Liver (tissue), 9 donors: Measurements from ENCODE around the gene GPAT2. TPM values are rescaled to one million over a fixed set of nuclear protein-coding genes. Genes with fewer than 3 reads are reported as not detected.
"Not testable (repeated sequence)": the region's sequence is repeated elsewhere in the genome, so short reads cannot be mapped to it uniquely, and the experiment has no call there.

Source experiments
- DNase-seq: peaks from one replicate; pipeline ENCODE4 v3.0.0-alpha.2; 2017; ENCODE audit warnings: low spot score
- H3K27ac ChIP-seq, 2 donors: one replicate each; pipeline ENCODE4 v1.7.0; 2013; ENCODE audit warnings: inconsistent platforms in 2 of 2, low read length in 2 of 2, control low read depth in 1 of 2, low read depth in 1 of 2, mild to moderate bottlenecking in 1 of 2
- H3K27me3 ChIP-seq, 4 donors: one replicate each; pipeline versions ENCODE4 v1.6.1 to v1.7.0; 2013; ENCODE audit warnings: low read length in 3 of 4, inconsistent platforms in 1 of 4, mild to moderate bottlenecking in 1 of 4, moderate library complexity in 1 of 4; ENCODE audit not compliant: control insufficient read depth in 4 of 4, insufficient read depth in 4 of 4
- H3K36me3 ChIP-seq, 4 donors: one replicate each; pipeline versions ENCODE4 v1.6.1 to v1.7.0; 2013; ENCODE audit warnings: low read length in 3 of 4, mild to moderate bottlenecking in 3 of 4, low read depth in 1 of 4, moderate library complexity in 1 of 4; ENCODE audit not compliant: control insufficient read depth in 4 of 4, insufficient read depth in 3 of 4
- H3K4me1 ChIP-seq, 4 donors: one replicate each; pipeline versions ENCODE4 v1.6.1 to v1.7.0; 2013; ENCODE audit warnings: low read length in 3 of 4, mild to moderate bottlenecking in 3 of 4, moderate library complexity in 1 of 4; ENCODE audit not compliant: control insufficient read depth in 4 of 4, insufficient read depth in 4 of 4
- H3K4me3 ChIP-seq, 3 donors: one replicate each; pipeline versions ENCODE4 v1.6.1 to v1.7.0; 2013; ENCODE audit warnings: low read length in 3 of 3, control low read depth in 1 of 3, low read depth in 1 of 3, mild to moderate bottlenecking in 1 of 3
- H3K9ac ChIP-seq, 2 donors: one replicate each; pipeline ENCODE4 v1.7.0; 2013; ENCODE audit warnings: low read length in 2 of 2, mild to moderate bottlenecking in 2 of 2, moderate library complexity in 2 of 2, control low read depth in 1 of 2, low read depth in 1 of 2
- H3K9me3 ChIP-seq, 4 donors: one replicate each; pipeline versions ENCODE4 v1.6.1 to v1.7.0; 2013; ENCODE audit warnings: low read length in 3 of 4; ENCODE audit not compliant: control insufficient read depth in 4 of 4
- ATF3 ChIP-seq: IDR thresholded peaks from 2 replicates; pipeline ENCODE4 v1.6.1; 2016; ENCODE audit warnings: antibody characterized with exemption
- EGR1 ChIP-seq, 2 donors: IDR thresholded peaks; 2 replicates each; pipeline ENCODE4 v1.6.1; 2016 to 2018; ENCODE audit warnings: antibody characterized with exemption in 2 of 2, low read depth in 2 of 2
- FOXA2 ChIP-seq: IDR thresholded peaks from 2 replicates; pipeline ENCODE4 v1.6.1; 2016; ENCODE audit warnings: antibody characterized with exemption
- GABPA ChIP-seq, 2 donors: IDR thresholded peaks in 1 of 2; conservative IDR thresholded peaks in 1 of 2; 2 replicates each; pipeline ENCODE4 v1.6.1; 2016; ENCODE audit warnings: antibody characterized with exemption in 2 of 2, mild to moderate bottlenecking in 1 of 2, moderate library complexity in 1 of 2
- HNF4G ChIP-seq: IDR thresholded peaks from 2 replicates; pipeline ENCODE4 v1.6.1; 2016; ENCODE audit warnings: antibody characterized with exemption
- RAD21 ChIP-seq, 2 donors: IDR thresholded peaks; 2 replicates each; pipeline ENCODE4 v1.6.1; 2016; ENCODE audit warnings: antibody characterized with exemption in 2 of 2, mild to moderate bottlenecking in 2 of 2
- RXRA ChIP-seq, 2 donors: IDR thresholded peaks; 2 replicates each; pipeline ENCODE4 v1.6.1; 2017 to 2018; ENCODE audit warnings: antibody characterized with exemption in 2 of 2, mild to moderate bottlenecking in 1 of 2
- SP1 ChIP-seq: IDR thresholded peaks from 2 replicates; pipeline ENCODE4 v1.6.1; 2018; ENCODE audit warnings: antibody characterized with exemption, mild to moderate bottlenecking
- TAF1 ChIP-seq: conservative IDR thresholded peaks from 2 replicates; pipeline ENCODE4 v1.6.1; 2016; ENCODE audit warnings: antibody characterized with exemption, mild to moderate bottlenecking
- YY1 ChIP-seq: IDR thresholded peaks from 2 replicates; pipeline ENCODE4 v1.6.1; 2016; ENCODE audit warnings: antibody characterized with exemption, mild to moderate bottlenecking
- WGBS: extraction: QIAGEN DNeasy Blood & Tissue Kit; methylation state at CpG from one replicate; pipeline ENCODE4 v1.1.7; 2013; 5-methylcytosine and 5-hydroxymethylcytosine counted together
- polyA plus RNA-seq, 2 donors: library from polyadenylated mRNA; stranded (reverse) in 1 of 2; unstranded in 1 of 2; fragments of 200-250 nt in 1 of 2; fragments of >200 nt in 1 of 2; fragmentation: Nextera tagmentation in 1 of 2; extraction: Ambion mirVana in 1 of 2; gene quantifications; one replicate each; pipeline versions ENCODE4 v1.2.1 to v1.2.3, GENCODE V29; 2013 to 2015
- total RNA-seq, 2 donors: library from RNA; depleted of rRNA; stranded (reverse); fragments of >200 nt; gene quantifications; one replicate each; pipeline ENCODE4 v1.2.3, GENCODE V29; 2014
- TF ChIP-seq, protein P1 (sequence below): IDR thresholded peaks from 2 replicates; pipeline ENCODE4 v1.6.1; 2016; ENCODE audit warnings: antibody characterized with exemption
- TF ChIP-seq, protein P2 (sequence below): IDR thresholded peaks from 2 replicates; pipeline ENCODE4 v1.6.1; 2016; ENCODE audit warnings: antibody characterized with exemption, mild to moderate bottlenecking
- TF ChIP-seq, protein P3 (sequence below): IDR thresholded peaks from 2 replicates; pipeline ENCODE4 v1.6.1; 2016; ENCODE audit warnings: antibody characterized with exemption
- donor health status: healthy.
- donor health status: healthy.
- donor health status: healthy.
- donor health status: healthy.
- donor health status: healthy.

Gene GPAT2
- total and polyA plus RNA-seq, 4 donors: 0.33 to 3.1 (median 0.51) TPM

- Histone ChIP-seq H3K4me1 (no peaks in the 10 kb centered on the region), H3K9ac (no peak overlapping the region), H3K4me3 (no peak overlapping the region), H3K27ac (no peak overlapping the region), H3K27me3 (no peaks in the 10 kb centered on the region), H3K36me3 (peaks cover 0 to 2% (median 0%) of the 10 kb centered on the region in 4 donors), H3K9me3 (peaks cover 0 to 3% (median 1%) of the 10 kb centered on the region in 4 donors)
- 84% methylated on average over 11 of the region's 11 CpGs for WGBS
- no peak for DNase-seq
- TF ChIP-seq GABPA (IDR thresholded peaks at IDR 0.05 in 1 of 2, conservative IDR thresholded peaks at IDR 0.05 in 1 of 2) (no peak), TAF1 (no peak), SP1 (no peak), RXRA (IDR thresholded peaks at IDR 0.05) (no peak), ATF3 (no peak), EGR1 (IDR thresholded peaks at IDR 0.05; ENCODE audit: low read depth in 2 of 2) (no peak), HNF4G (no peak), FOXA2 (no peak), RAD21 (IDR thresholded peaks at IDR 0.05) (no peak), YY1 (no peak)
- TF ChIP-seq, protein P1, sequence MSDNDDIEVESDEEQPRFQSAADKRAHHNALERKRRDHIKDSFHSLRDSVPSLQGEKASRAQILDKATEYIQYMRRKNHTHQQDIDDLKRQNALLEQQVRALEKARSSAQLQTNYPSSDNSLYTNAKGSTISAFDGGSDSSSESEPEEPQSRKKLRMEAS: no peak
- TF ChIP-seq, protein P2, sequence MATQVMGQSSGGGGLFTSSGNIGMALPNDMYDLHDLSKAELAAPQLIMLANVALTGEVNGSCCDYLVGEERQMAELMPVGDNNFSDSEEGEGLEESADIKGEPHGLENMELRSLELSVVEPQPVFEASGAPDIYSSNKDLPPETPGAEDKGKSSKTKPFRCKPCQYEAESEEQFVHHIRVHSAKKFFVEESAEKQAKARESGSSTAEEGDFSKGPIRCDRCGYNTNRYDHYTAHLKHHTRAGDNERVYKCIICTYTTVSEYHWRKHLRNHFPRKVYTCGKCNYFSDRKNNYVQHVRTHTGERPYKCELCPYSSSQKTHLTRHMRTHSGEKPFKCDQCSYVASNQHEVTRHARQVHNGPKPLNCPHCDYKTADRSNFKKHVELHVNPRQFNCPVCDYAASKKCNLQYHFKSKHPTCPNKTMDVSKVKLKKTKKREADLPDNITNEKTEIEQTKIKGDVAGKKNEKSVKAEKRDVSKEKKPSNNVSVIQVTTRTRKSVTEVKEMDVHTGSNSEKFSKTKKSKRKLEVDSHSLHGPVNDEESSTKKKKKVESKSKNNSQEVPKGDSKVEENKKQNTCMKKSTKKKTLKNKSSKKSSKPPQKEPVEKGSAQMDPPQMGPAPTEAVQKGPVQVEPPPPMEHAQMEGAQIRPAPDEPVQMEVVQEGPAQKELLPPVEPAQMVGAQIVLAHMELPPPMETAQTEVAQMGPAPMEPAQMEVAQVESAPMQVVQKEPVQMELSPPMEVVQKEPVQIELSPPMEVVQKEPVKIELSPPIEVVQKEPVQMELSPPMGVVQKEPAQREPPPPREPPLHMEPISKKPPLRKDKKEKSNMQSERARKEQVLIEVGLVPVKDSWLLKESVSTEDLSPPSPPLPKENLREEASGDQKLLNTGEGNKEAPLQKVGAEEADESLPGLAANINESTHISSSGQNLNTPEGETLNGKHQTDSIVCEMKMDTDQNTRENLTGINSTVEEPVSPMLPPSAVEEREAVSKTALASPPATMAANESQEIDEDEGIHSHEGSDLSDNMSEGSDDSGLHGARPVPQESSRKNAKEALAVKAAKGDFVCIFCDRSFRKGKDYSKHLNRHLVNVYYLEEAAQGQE: no peak
- TF ChIP-seq, protein P3, sequence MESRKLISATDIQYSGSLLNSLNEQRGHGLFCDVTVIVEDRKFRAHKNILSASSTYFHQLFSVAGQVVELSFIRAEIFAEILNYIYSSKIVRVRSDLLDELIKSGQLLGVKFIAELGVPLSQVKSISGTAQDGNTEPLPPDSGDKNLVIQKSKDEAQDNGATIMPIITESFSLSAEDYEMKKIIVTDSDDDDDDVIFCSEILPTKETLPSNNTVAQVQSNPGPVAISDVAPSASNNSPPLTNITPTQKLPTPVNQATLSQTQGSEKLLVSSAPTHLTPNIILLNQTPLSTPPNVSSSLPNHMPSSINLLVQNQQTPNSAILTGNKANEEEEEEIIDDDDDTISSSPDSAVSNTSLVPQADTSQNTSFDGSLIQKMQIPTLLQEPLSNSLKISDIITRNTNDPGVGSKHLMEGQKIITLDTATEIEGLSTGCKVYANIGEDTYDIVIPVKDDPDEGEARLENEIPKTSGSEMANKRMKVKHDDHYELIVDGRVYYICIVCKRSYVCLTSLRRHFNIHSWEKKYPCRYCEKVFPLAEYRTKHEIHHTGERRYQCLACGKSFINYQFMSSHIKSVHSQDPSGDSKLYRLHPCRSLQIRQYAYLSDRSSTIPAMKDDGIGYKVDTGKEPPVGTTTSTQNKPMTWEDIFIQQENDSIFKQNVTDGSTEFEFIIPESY: no peak
These were observed 38.0 kb upstream of the GPAT2 start for GRCh38 chr2:96072746-96073145.

DNA sequence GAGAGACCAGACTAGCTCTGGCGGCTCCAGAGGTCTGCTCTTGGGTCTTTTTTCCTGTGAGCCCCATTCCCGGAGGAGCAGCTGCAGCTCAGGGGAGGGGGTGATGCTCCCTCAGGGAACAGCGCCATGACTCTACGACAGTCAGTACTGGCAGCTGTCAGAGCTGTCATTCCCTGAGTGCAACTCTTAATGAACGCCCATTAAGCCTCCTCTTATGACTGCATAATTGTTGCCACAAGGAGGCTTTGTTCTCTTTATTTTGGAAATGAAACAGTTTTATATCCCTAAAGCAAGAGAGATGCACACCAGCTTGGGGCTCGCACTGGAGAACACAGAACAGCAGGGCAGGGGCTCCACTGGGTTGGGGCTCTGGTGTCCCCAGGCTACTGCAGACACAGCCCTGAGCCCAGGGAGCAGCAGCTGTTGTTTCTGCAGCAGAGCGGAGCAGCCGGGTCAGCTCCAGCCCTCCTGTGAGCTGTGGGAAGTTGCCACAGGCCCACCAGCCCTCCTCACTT lies 37.3 kb upstream of the GPAT2 start:
- H3K4me1 ChIP-seq, H3K27ac ChIP-seq, H3K27me3 ChIP-seq, H3K36me3 ChIP-seq, H3K4me3 ChIP-seq, H3K9ac ChIP-seq, DNase-seq, H3K9me3 ChIP-seq: not testable (repeated sequence)
- WGBS: 84% methylated on average over 8 of the region's 8 CpGs

GRCh38 chr2:96071087-96071976 lies 36.6 kb upstream of the GPAT2 start:
- H3K9me3 ChIP-seq, H3K4me1 ChIP-seq, H3K4me3 ChIP-seq, DNase-seq, H3K9ac ChIP-seq, H3K27ac ChIP-seq, H3K27me3 ChIP-seq, H3K36me3 ChIP-seq: not testable (repeated sequence)
- WGBS: 93% methylated on average over 16 of the region's 16 CpGs

DNA sequence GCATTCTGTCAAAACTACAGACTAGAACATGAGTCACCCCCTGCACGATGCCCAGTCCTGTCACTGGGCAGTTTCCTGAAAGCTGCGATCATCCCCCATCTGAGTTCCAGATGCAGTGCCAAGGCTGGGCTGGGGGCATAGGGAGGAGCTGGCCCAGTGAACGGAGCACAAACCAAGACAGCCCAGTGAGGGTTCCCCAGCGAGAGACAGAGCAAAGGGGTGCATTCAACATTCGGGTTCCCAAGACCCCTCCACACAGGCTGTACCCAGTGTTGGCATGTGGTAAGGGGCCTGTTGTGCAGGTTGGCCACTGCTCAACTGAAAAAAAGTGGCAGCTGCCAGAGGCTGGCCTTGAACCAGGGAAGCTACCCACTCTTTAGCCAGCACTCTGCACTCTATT lies 35.6 kb upstream of the GPAT2 start:
- not testable (repeated sequence) for H3K9me3 ChIP-seq, H3K4me1 ChIP-seq, H3K36me3 ChIP-seq, H3K27me3 ChIP-seq, H3K27ac ChIP-seq, H3K9ac ChIP-seq, DNase-seq, H3K4me3 ChIP-seq
- WGBS: 92% methylated on average over 5 of the region's 5 CpGs

DNA sequence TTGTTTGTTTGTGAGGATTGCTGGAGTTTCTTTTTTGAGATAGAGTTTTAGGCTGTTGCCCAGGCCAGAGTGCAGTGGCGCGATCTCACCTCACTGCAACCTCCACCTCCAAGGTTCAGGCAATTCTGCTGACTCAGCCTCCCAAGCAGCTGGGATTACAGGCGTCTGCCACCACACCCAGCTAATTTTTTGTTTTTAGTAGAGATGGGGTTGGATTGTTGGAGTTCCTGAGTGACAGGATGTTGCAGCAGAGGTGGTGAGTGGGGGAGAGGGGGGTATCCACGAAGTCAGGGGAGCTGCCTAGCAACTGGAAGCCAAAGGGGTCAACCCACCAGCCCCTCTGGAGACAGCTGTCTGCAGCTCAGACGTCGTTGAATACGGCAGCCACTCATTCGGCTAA lies 35.2 kb upstream of the GPAT2 start:
- DNase-seq, H3K36me3 ChIP-seq: not testable (repeated sequence)
- WGBS: 70% methylated on average over 6 of the region's 8 CpGs

More for the DNA sequence above, 35.2 kb upstream of the GPAT2 start:
- H3K27ac ChIP-seq, H3K27me3 ChIP-seq, H3K9me3 ChIP-seq, H3K4me3 ChIP-seq, H3K9ac ChIP-seq, H3K4me1 ChIP-seq: not testable (repeated sequence)
